Measurements from ENCODE around the gene PRSS22. TPM values are rescaled to one million over a fixed set of nuclear protein-coding genes. Genes with fewer than 3 reads are reported as not detected.

Gene PRSS22
- polyA plus RNA-seq, 1 donor from 2014 or later, result not detected

- Histone ChIP-seq H3K9me2 (ENCODE audit: insufficient read depth, low read length) (no peaks in the 10 kb centered on the region), H4K20me1 (ENCODE audit: insufficient read depth) (no peaks in the 10 kb centered on the region), H3K9me3 (ENCODE audit: low read length) (no peaks in the 10 kb centered on the region), H3K79me2 (replicated peaks; ENCODE audit: insufficient read depth, low read length) (no peaks in the 10 kb centered on the region), H3K27ac (ENCODE audit: low read length) (no peak overlapping the region), H3K27me3 (ENCODE audit: insufficient read depth, low read depth, low read length) (peaks cover 40% of the 10 kb centered on the region), H3K9ac (ENCODE audit: low read length) (no peak overlapping the region), H3K4me3 (ENCODE audit: low read length) (no peak overlapping the region), H3K36me3 (ENCODE audit: insufficient read depth, low read length) (no peaks in the 10 kb centered on the region), H3F3A (ENCODE audit: insufficient read depth, low read length, poor library complexity, severe bottlenecking) (no peaks in the 10 kb centered on the region), H3K4me2 (ENCODE audit: low read length) (no peak overlapping the region), H2AFZ (ENCODE audit: low read depth, low read length) (no peak overlapping the region)
- TF ChIP-seq POLR2AphosphoS5 (IDR thresholded peaks at IDR 0.05) (no peak), EP300 (conservative IDR thresholded peaks at IDR 0.05; ENCODE audit: poor library complexity, severe bottlenecking) (no peak), EZH2 (IDR thresholded peaks at IDR 0.05; ENCODE audit: borderline replicate concordance, insufficient read depth, low read length, poor library complexity, severe bottlenecking) (no peak), REST (IDR thresholded peaks at IDR 0.05; ENCODE audit: borderline replicate concordance) (no peak), MXI1 (conservative IDR thresholded peaks at IDR 0.05; ENCODE audit: poor library complexity, severe bottlenecking) (no peak), CTCF (IDR thresholded peaks at IDR 0.05; ENCODE audit: poor library complexity, severe bottlenecking) (no peak), TAF1 (IDR thresholded peaks at IDR 0.05; ENCODE audit: low read depth) (no peak), SMC3 (conservative IDR thresholded peaks at IDR 0.05; ENCODE audit: poor library complexity) (no peak), RAD21 (conservative IDR thresholded peaks at IDR 0.05) (no peak)
Measured at GRCh38 chr16:2859686-2860265, 1.8 kb upstream of the PRSS22 start.

DNA sequence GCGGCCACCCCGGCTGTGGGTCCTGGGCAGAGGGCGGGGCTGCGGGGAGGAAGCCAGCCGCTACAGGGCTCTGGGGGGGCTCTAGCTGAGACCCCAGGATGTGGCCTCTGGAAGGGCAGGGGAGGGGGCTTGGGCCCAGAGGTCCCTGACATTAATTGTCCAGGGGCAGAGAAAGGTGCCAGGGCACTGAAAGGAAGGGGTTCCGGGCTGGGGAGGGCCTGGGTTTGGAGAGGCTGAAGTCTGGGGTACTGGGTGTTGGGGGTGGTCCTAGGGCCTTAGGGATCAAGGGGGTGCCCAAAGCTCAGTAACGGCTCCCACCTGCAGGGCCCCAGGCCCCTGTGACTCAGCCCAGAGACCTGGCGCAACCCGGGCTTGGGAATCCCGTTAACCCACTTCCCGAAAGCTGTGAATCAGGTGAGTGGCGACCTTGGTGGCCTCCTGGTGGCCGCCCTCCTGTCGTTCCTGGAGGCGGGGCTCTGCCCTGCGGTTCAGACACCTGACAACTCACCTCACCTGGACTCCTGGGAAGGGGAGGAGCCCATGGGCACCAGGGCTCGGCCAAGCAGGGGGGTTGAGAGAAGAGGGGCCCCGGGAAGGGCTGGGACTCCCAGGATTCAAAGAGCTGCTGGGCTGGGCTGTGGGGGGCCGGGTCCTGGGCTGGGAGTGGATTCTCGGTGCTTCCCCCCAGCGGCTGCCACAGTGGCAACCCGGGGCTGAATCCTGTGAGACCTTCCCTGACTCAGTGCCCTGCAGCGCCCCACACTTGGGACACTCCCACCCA, 465 bp upstream of the PRSS22 start:
- Histone ChIP-seq H3K4me3 (ENCODE audit: low read length) (no peak overlapping the region), H3K9me2 (ENCODE audit: insufficient read depth, low read length) (no peaks in the 10 kb centered on the region), H3K27me3 (ENCODE audit: insufficient read depth, low read depth, low read length) (peaks cover 40% of the 10 kb centered on the region), H2AFZ (ENCODE audit: low read depth, low read length) (no peak overlapping the region), H3K4me2 (ENCODE audit: low read length) (no peak overlapping the region), H3K9ac (ENCODE audit: low read length) (no peak overlapping the region), H3K79me2 (replicated peaks; ENCODE audit: insufficient read depth, low read length) (no peaks in the 10 kb centered on the region), H3F3A (ENCODE audit: insufficient read depth, low read length, poor library complexity, severe bottlenecking) (no peaks in the 10 kb centered on the region), H4K20me1 (ENCODE audit: insufficient read depth) (no peaks in the 10 kb centered on the region), H3K27ac (ENCODE audit: low read length) (no peak overlapping the region), H3K9me3 (ENCODE audit: low read length) (no peaks in the 10 kb centered on the region), H3K36me3 (ENCODE audit: insufficient read depth, low read length) (no peaks in the 10 kb centered on the region)
- TF ChIP-seq EZH2 (IDR thresholded peaks at IDR 0.05; ENCODE audit: borderline replicate concordance, insufficient read depth, low read length, poor library complexity, severe bottlenecking), result no peak
- TF ChIP-seq POLR2AphosphoS5 (IDR thresholded peaks at IDR 0.05), result no peak
- TF ChIP-seq SMC3 (conservative IDR thresholded peaks at IDR 0.05; ENCODE audit: poor library complexity), result no peak
- TF ChIP-seq REST (IDR thresholded peaks at IDR 0.05; ENCODE audit: borderline replicate concordance), result no peak
- no peak for TF ChIP-seq MXI1 (conservative IDR thresholded peaks at IDR 0.05; ENCODE audit: poor library complexity, severe bottlenecking)
- TF ChIP-seq EP300 (conservative IDR thresholded peaks at IDR 0.05; ENCODE audit: poor library complexity, severe bottlenecking), result no peak
- no peak for TF ChIP-seq CTCF (IDR thresholded peaks at IDR 0.05; ENCODE audit: poor library complexity, severe bottlenecking)
- TF ChIP-seq TAF1 (IDR thresholded peaks at IDR 0.05; ENCODE audit: low read depth), result no peak
- TF ChIP-seq RAD21 (conservative IDR thresholded peaks at IDR 0.05), result no peak
